Stimulated activated CD8-positive, alpha-beta memory T cell treated with anti-CD3 and anti-CD28 coated beads, Interleukin-15, amount 100 ng/mL, for 24 hours (primary cell): ENCODE results near the gene C1orf105.
"Not testable (repeated sequence)": the region's sequence is repeated elsewhere in the genome, so short reads cannot be mapped to it uniquely, and the experiment has no call there.

Experiments used
- DNase-seq: peaks from one replicate; pipeline ENCODE4 v3.0.0-alpha.2; 2020; ENCODE audit warnings: low read depth

The C1orf105 gene, protein sequence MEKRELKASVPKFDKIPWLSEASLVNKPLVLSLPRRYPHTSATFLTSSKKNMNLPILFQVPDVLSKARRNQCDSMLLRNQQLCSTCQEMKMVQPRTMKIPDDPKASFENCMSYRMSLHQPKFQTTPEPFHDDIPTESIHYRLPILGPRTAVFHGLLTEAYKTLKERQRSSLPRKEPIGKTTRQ

DNA sequence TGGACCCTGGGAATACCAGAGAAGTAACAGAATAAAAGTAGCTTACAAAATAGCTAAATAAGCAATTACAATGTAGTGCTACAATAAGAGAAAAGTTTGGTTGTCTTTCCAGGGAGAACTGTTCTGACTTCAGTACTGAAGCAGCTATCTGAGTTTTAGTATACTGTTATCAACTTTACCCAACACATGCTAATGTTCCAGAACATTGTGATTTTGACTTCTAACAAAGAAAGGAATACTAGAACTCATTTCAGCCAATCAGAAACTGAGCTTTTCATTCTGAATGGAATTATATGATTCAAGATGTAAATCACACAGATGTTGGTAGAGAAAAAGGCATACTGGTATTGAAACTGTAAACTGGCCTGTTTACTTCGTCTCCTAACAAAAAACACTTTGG, at the start of gene C1orf105:
TSS of gene C1orf105 (plus strand) at position 301 of the 400 bp plus-strand sequence. CDS start 201 bp downstream, outside the sequence.
- DNase-seq, result no peak

DNA sequence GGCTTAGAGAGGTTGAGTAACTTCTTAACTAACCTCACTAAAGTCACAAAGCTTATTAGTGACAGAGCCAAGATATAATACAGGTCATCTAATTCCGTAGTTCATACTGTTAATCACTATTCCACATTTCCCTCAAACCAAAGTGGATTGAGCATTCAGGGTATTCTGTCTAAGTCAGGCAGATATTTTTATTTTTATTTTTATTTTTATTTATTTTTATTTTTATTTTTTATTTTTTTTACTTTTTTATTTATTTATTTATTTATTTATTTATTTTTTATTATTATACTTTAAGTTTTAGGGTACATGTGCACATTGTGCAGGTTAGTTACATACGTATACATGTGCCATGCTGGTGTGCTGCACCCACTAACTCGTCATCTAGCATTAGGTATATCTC, 48.8 kb upstream of the C1orf105 start:
- DNase-seq, result not testable (repeated sequence)

DNA sequence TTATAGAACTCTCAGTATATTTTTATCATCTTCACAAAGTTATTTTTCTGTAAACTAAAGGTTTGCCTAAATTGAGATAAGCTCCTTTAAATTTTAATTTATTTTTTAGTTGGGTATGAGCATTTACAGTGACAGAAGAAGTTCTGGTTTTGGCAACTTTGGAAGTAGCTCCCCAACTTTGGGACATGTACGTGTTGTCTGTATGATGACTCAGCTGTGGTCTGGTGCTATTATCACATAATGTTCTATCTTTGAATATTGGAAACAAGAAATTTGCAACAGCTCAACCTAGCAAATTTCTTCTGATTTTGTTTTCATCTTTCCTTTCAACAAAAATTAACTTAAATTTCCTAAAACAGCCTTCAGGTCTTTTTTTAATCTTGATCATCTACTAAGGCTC, 46.6 kb upstream of the C1orf105 start:
- DNase-seq, result no peak

DNA sequence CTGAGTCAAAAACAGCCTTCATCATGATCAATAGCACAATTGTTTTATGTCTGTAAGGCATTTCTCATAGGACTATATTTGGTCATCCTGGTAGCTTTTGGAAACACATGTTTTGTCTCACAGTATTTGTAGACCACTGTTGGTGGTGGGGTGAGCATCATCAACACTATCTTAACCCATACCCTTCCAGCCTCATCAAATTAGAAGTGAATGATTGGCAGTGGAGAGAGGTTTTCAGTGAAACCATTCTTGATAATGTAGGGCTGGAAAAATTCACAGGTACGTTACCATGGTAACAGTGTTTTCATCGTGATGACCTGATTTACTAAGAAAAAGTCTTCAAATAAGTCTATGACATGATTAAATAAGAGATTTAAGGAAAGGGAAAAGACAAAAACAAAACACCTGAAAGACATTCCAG, 45.3 kb upstream of the C1orf105 start:
- DNase-seq, result no peak

DNA sequence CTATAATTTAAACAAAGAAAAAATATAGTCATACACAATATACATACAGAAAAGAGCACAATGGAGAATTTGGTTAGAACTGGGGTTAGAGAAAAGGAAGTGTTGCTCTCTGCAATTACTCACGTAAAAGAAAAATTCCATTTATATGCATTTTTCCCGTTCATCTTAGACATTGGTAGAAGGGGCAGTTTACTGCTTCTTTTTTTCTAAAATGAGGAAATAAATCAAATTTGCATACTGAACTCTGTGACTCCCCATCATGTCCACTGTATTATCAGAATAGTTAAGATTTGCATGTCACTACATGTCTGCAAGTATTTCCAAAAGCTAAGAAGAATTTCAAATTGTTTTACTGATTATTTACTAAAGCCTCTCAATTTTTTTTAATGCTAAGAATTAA, 44.1 kb upstream of the C1orf105 start:
- no peak for DNase-seq

DNA sequence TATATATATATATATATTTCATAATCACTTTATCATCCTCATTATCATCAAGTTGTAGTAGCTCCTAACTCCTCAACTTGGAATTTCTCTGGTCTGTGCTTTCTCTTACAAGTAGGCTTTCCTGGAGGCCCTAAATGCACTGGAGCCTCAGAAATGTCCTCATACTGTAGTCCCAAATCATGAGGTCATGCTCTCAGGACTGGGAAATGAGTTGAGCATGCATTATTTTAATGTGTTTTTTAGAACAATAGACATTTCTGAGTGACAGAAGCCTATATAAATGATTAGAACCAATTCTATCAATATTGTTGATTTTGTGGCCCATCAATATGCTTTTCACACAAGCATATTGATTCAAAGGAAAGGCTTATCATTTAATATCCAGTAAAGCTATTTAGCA, 42.9 kb upstream of the C1orf105 start:
- DNase-seq, result no peak

DNA sequence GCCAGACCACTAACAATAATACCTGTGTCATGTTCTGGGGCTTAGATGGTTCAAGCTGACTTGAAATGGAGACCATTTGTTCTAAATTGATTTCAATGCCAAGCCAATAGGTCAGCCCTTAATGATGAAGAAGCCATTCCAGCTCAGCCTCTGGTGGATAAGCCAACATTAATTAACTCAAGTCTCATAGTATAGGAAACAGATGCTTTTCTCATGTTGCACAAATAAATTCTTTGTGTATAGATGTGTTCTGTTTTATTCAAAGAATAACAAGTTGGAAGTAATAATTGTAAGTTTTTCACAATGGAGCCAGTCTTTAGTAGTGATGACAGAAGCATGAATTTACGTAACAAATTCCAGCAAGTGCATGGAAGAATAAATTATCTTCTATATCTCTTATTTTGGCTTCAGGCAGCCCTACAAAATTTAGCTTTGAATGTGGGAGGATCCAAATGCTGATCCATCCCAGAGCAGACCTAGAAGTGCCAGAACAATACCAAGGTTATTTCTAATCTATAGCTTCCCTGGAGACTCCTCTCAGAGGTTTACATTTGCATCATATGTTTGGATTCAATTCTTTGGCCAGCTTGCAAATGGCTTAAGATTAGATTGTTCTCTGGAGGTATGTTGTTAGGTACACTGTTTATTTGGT, 42.2 kb upstream of the C1orf105 start:
- DNase-seq, result no peak

DNA sequence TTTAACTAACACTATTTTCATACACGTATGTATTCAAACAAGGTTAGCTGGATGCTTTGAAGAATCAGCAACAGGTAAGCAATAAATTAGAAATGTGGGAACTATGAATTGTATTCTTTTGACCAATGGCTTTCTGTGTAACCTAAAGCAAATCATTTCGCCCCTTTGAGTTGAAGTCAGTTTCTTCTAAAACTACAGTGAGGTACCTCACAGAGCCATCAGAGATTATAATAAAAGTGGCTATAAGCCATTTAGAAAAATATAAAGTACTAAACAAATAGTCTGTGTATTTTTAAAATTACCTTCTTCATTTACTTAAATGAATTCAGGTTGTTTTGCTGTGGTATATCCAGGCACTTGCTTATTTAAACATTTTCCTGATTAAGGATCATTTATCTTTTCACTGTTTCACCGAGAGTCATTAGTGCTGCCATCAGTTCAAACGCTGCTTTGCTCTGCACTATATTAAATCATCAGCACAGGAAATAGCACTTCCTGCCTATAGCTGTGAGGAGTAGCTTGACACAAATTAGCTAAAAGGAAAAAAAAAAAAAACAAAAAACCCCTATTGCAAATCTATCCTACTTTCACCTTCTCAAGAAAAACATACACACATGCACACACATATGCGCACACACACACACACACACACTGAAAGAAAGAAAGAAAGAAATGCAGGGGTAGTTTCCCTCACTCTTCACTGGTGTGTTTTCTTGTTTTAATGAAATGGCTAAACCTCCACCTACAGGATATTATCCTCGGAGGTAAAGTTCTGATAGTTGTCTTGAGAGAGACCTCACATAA, 39.8 kb upstream of the C1orf105 start:
- DNase-seq, result no peak

DNA sequence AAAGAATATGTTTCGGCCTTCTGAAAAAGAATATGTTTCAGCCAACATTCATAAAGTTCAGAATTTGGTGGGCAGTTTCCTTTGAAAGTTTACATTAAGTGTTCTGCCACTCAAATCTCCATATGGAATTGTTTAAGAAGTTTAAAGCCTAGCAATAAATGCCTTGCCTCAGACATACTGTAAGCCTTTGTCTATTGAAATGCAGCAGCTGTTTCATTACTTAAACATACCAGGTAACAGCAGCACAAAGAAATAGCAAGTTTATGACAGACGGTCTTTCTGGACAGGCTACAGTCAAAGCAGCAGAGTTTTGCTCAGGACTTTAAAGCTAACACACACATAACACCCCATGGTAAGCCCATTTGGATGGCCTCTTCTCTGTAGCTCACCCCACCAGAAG, 38.5 kb upstream of the C1orf105 start:
- no peak for DNase-seq

DNA sequence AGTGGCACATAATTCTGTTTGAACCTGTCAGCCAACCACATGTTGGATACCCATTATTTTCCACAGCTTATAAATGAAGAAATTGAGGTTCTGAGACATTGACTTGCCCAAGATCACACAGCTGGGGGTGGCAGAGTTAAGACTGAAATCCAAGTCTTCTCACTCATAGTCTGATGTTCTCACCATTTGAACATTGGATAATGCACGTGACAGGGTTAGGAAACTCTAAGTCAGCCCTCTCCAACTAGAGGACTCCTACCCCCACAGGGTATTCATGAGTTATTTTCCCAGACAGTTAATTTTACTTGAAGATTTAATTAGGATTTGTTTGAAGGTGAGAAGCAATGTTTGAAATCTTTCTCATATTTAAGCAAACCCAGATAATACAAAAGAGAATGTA, 38.1 kb upstream of the C1orf105 start:
- no peak for DNase-seq

DNA sequence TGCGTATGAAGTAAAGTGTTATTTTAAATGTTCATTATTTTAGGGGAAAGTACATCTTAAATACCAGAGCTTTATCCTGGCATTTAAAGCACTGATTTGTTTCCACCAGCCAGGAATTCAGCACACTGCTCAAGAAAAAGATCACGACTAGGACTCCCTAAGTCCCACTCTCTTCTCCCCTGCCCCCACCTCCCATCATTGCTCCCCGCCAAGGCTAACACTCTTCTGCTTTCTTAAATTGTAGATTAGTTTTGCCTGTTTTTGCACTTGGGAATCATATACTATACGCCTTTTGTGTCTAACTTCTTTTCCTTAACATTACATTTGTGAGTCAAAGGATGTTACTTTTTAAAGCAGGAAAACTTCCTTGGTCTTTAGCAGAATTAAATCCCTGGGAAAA, 37.5 kb upstream of the C1orf105 start:
- no peak for DNase-seq

DNA sequence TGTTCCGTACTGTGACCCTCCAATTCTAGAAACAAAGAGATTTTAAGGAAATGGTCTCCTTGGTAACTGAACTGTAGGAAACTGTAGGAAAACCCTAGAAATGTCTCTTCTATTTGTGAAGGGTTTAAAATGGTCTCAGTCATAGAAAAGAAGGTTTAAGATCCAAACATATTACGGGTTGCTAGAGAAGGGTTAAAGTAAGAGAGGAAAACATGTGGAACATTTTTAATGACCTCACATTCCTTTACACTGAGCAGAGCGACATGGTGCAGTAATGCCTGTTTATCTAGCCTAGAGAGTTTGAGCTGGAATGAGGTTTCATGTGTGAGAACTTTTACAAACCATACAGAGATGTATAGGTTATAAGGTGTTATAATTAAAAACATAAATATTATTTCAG, 36.9 kb upstream of the C1orf105 start:
- DNase-seq, result no peak

DNA sequence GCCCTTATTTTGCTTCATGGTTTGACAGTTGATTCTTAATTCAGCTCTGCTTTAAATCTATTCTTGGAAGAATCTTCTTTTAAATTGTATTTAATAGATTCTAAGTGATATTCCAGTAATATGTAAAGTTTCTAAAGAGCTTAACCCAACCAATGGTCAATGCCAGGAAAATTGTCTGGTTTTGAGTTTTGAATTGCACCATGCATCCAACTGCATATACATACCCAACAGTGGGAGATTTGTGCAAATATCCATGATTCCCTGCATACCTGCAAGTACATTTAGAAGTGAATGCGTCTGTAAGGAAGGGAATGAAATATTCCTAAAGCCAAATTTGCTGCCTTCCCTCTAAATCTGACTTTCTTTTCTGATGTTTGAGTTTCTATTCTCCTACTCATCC, 35.8 kb upstream of the C1orf105 start:
- DNase-seq, result no peak

DNA sequence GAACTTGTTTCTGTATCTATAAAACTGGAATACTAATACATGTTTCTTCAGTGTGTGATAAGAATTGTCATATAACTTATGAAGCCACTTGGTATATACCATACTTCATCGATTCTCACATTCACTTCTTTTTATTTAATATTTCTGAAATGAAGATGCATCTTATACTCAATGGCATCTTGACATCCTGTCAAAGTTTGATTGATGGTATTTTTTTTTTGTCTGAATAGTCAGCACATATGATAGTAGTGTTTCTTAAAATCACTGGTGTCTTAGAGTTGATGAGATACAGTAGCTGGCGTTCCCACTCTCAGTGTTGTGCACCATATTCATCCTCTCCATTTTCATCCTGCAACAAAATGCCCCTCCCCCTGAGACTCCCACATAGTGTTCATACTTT, 34.4 kb upstream of the C1orf105 start:
- DNase-seq, result no peak

DNA sequence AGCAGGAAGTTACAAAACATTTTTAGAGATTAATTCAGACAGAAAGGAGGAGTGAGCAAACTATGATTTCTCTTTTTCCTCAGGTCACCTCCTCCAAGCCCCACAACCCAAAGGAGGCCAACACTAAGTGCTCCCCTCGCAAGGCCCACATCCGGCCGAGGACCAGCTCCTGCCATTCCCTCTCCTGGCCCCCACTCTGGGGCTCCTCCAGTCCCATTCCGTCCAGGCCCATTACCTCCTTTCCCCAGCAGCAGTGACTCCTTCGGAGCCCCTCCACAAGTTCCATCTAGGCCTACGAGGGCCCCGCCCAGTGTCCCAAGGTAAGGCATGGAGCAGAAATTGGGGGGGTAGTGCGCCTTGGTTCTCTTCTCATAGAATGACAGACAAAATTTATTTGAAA, 32.0 kb upstream of the C1orf105 start:
- DNase-seq, result no peak

DNA sequence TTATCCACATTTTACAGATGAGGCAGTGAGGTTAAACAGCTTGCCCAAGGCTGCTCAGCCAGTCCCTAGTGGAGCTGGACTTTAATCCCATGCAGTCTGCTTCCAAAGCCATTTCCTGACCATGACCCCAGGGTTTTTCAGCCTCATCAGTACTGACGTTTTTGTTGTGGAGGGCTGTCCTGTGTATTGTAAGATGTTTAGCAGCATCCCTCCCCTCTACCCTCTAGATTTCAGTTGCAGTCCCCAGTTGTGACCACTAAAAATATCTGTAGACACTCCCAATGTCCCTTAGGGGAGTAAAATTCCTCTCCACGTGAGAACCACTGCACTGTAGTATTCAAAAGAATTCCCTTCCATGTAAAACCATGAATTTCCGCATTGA, 30.2 kb upstream of the C1orf105 start:
- DNase-seq, result no peak

DNA sequence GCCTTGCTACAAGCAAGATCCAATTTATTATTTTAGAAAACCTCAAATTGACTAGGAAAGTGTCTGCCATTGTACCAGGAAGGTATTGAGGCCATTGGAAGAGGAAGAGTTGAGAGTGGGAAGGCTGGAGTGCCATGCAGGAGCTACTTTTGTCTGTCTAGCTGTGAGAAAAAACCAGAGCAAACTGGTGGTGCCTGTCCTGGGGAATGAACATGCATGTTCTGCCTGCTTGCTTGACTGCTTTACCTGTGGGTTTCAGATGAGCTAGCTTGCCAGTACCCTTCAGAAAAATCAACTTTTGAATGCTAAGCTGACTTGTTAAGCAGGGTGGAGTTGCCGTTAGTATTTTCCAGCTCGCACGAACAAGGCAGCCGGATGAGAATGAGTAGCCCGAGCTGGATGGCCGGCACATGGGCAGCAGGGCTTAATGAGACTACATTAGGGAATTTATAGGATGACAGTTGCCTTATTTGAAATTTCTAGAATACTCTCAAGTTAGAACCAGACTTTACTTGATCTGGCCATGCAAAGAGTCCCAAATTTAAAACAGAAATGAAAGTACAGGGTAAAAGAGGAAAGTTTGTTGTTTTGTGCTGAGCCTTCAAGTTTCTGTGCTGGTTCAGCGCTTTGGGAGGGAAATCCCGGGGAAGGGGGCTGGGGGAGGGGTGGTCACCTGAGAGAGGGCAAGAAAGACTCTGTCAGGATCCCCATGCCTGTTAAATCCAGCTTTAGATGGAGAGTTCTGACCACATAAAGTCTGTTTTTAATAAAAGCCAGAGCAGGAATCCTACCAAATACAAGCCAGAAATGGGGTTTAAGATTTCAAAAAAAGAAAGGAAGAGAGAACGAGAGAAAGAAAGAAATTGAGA, 29.6 kb upstream of the C1orf105 start:
- no peak for DNase-seq

DNA sequence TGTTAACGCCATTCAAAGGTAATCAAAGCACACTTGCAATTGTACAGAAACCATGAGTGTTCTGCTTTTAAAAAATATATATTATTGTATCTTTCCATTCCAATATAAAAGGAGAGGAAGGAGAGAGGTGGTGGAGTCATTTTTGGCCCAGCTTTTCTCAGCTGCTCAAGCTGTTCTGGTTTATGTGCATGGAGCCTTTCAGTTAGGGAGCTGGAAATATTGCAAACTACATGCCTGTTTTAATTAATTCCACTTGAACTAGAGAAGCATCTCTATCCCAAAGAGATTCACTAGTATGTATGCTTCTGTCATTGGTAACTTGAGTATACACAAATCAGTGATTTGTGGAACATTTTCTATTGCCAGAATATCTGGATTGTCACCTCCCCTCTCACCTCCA, 28.5 kb upstream of the C1orf105 start:
- DNase-seq, result no peak

DNA sequence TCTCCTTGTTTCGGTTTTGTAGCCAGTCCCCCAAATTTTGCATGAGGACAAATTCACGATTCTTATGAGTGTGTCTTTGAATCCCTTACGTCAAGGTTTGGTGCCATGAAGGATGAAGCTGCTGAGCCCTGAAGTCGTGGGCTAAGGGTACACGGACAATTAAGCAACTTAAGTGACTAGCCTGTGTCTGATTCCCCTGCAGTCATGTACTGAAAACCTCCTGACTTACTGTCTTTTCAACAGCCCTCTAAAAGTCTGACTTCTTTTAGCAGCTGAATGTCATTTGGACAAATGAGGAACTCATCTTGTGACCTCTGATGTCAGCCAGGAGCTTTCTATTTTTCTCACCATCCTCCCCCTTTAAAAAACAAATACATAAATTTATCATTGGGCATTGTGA, 27.1 kb upstream of the C1orf105 start:
- no peak for DNase-seq

DNA sequence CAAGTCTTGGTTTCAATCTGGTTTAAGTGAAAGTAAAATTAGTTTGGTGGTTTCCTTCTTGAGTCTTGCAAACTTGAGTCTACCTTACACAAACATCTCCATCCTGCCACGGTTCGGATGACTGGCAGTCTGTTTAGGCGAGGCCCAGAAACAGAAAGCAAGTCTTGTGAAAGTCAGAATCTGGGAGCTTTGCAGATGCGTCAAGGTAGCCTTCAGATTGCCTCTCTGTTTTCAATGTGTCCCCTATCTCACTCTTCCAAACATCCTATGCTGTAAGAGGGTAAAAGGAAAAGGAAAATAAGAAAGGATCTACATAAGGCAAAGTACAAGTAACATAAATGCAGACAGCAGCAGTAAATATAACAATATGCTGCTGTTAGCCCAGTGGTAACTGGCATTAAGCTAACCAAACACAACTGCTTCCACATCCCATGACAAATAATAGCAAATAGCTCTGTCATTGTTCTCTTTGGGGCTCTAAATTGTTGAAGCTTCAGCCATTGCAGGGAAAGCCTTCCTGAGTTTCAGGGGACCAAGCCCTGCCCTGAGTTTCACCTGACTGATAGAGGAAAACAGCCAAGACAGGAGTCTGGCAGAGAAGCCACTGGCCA, 26.2 kb upstream of the C1orf105 start:
- DNase-seq, result no peak

DNA sequence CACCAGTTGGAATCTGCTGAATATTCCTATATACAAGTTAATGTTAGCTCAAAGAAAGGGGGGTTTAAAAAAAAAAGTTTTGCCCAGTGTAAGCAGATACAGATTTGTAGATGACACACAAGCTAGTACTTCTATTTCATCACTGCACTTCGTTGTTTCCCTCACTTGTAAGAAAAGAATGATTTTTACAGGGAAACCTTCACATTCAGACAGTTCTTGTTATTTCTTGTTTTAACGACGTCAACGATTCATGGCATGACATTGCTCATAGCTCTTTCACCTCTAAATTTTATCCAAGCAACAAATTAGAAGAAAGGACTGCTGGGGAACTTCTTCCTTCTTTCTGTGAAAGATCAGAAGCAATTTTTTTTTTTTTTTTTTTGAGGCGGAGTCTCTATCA, 25.7 kb upstream of the C1orf105 start:
- no peak for DNase-seq

DNA sequence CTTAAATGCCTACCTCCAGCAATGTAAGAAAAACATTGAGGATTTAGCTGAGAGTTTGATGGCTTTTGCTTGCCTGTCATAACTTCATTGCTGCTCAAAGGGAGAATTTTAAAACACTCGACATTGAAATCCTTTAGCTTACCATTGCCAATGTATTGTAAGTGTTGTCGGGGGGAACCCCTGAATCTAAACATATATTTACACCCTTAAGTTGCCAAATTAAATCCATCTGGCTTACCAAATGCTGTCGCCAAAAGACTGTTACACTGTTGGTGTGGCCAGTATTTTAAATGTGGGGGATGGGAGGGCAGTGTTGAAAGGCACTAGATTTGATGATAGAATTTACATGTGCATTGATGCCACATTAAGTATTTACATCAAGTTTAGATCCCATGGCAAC, 24.9 kb upstream of the C1orf105 start:
- no peak for DNase-seq
